WTC11 (cell line): Measurements from ENCODE around the gene FAM169A. TPM values are rescaled to one million over a fixed set of nuclear protein-coding genes. Genes with fewer than 3 reads are reported as not detected.

Experiments
- ATAC-seq: fragments of 200-7000 bp; cut with Tn5 transposase; 2 replicates; pipeline ENCODE4 v1.10.0; 2021; ENCODE audit warnings: mild to moderate bottlenecking, moderate library complexity
- CTCF ChIA-PET: fragments of 300-600 bp; sonication (Branson Sonifier 250); formaldehyde crosslinking; loops from one replicate; lab custom pipeline; 2021; ENCODE audit warnings: antibody characterized with exemption; lab: Charles Lee
- POLR2A ChIA-PET: fragments of 350-600 bp; sonication (Branson Sonifier 250); formaldehyde crosslinking; loops from one replicate; lab custom pipeline; 2021; ENCODE audit warnings: antibody characterized with exemption; lab: Charles Lee
- DNase-seq: peaks from one replicate; pipeline ENCODE4 v3.0.0; 2021; ENCODE audit warnings: low spot score
- H3K27ac Mint-ChIP-seq: 2 replicates; pipeline ENCODE4 v1.8.0; 2021; ENCODE audit warnings: mixed read lengths
- H3K27me3 Mint-ChIP-seq: 2 replicates; pipeline ENCODE4 v1.8.0; 2021; ENCODE audit warnings: low read depth, mild to moderate bottlenecking, moderate library complexity, mixed read lengths
- H3K36me3 Mint-ChIP-seq: 2 replicates; pipeline ENCODE4 v1.8.0; 2021; ENCODE audit warnings: mixed read lengths
- H3K4me1 Mint-ChIP-seq: 2 replicates; pipeline ENCODE4 v1.8.0; 2022; ENCODE audit warnings: mixed read lengths
- H3K4me3 Mint-ChIP-seq: 2 replicates; pipeline ENCODE4 v1.8.0; 2021; ENCODE audit warnings: mild to moderate bottlenecking, moderate library complexity, mixed read lengths
- H3K9me3 Mint-ChIP-seq: 2 replicates; pipeline ENCODE4 v1.8.0; 2021; ENCODE audit warnings: mixed read lengths
- ATF1 ChIP-seq: sonication (generic); formaldehyde crosslinking; IDR thresholded peaks from 2 replicates; pipeline ENCODE4 v1.8.1; 2023; ENCODE audit warnings: mild to moderate bottlenecking, moderate library complexity, missing genetic modification reagents
- GABPB1 ChIP-seq: sonication (generic); formaldehyde crosslinking; IDR thresholded peaks from 2 replicates; pipeline ENCODE4 v1.8.1; 2023; ENCODE audit warnings: mild to moderate bottlenecking, missing genetic modification reagents
- SMAD3 ChIP-seq: sonication (generic); formaldehyde crosslinking; IDR thresholded peaks from 2 replicates; pipeline ENCODE4 v1.8.0; 2022; ENCODE audit warnings: missing genetic modification reagents, mild to moderate bottlenecking, borderline replicate concordance
- SMAD4 ChIP-seq: sonication (generic); formaldehyde crosslinking; IDR thresholded peaks from 2 replicates; pipeline ENCODE4 v1.8.0; 2022; ENCODE audit warnings: mild to moderate bottlenecking, missing genetic modification reagents
- SOX15 ChIP-seq: fragments of 250-450 bp; sonication (Bioruptor Pico); IDR thresholded peaks from 2 replicates; pipeline ENCODE4 v1.9.0; 2021; ENCODE audit warnings: mild to moderate bottlenecking
- TEAD4 ChIP-seq: sonication (generic); formaldehyde crosslinking; IDR thresholded peaks from 2 replicates; pipeline ENCODE4 v1.8.0; 2022; ENCODE audit warnings: mild to moderate bottlenecking, missing genetic modification reagents
- ZNF138 ChIP-seq: sonication (generic); formaldehyde crosslinking; conservative IDR thresholded peaks from 2 replicates; pipeline ENCODE4 v1.8.1; 2022; ENCODE audit warnings: mild to moderate bottlenecking, moderate library complexity, missing genetic modification reagents
- ZNF219 ChIP-seq: sonication (generic); formaldehyde crosslinking; IDR thresholded peaks from 2 replicates; pipeline ENCODE4 v1.8.0; 2023; ENCODE audit warnings: missing genetic modification reagents, mild to moderate bottlenecking, borderline replicate concordance
- total RNA-seq: library from RNA; stranded (reverse); gene quantifications from 3 replicates; pipeline ENCODE4 v1.2.3, GENCODE V29; 2021
- TF ChIP-seq, protein P1 (sequence below): sonication (generic); formaldehyde crosslinking; IDR thresholded peaks from 2 replicates; pipeline ENCODE4 v1.8.1; 2022; ENCODE audit warnings: low read depth, missing genetic modification reagents, borderline replicate concordance
- TF ChIP-seq, protein P2 (sequence below): fragments of 250-450 bp; sonication (Bioruptor Pico); IDR thresholded peaks from 2 replicates; pipeline ENCODE4 v1.8.0; 2021; ENCODE audit warnings: mild to moderate bottlenecking
- TF ChIP-seq, protein P3 (sequence below): fragments of 250-450 bp; sonication (Bioruptor Pico); IDR thresholded peaks from 2 replicates; pipeline ENCODE4 v2.1.2; 2022; ENCODE audit warnings: mild to moderate bottlenecking, moderate library complexity
- TF ChIP-seq, protein P4 (sequence below): sonication (generic); formaldehyde crosslinking; IDR thresholded peaks from 2 replicates; pipeline ENCODE4 v1.8.1; 2022; ENCODE audit warnings: mild to moderate bottlenecking, moderate library complexity, missing genetic modification reagents
- TF ChIP-seq, protein P5 (sequence below): sonication (generic); formaldehyde crosslinking; IDR thresholded peaks from 2 replicates; pipeline ENCODE4 v1.8.1; 2023; ENCODE audit warnings: mild to moderate bottlenecking, missing genetic modification reagents
- TF ChIP-seq, protein P6 (sequence below): sonication (generic); formaldehyde crosslinking; IDR thresholded peaks from 2 replicates; pipeline ENCODE4 v1.8.1; 2023; ENCODE audit warnings: mild to moderate bottlenecking, missing genetic modification reagents, moderate library complexity
- TF ChIP-seq, protein P7 (sequence below): sonication (generic); formaldehyde crosslinking; conservative IDR thresholded peaks from 2 replicates; pipeline ENCODE4 v1.8.1; 2023; ENCODE audit warnings: mild to moderate bottlenecking, low read depth, missing genetic modification reagents, moderate library complexity
- TF ChIP-seq, protein P8 (sequence below): fragments of 250-450 bp; sonication (Bioruptor Pico); IDR thresholded peaks from 2 replicates; pipeline ENCODE4 v1.9.0; 2021; ENCODE audit warnings: moderate library complexity, mild to moderate bottlenecking, inconsistent platforms, borderline replicate concordance

FAM169A gene
- total RNA-seq, 1 experiment from 2014 or later: 69.1 TPM

DNA sequence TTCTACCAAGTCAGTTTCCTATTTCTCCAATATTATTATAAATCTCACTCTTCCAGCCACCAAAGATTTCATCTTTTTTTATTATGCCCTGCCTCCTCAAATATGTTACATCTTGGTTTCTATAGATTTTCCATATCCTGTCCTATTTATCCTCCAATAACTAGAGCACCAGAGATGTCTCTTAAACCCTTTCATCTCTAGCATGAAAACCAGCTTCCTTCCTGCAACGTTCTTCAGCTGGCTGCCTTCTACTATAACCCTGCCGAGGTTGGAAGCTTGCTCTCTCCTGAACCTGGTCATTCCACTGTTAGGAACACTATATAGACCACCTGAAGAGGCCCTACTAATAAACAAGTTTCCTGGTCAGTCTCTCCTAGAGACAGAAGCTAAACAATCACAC is 27.9 kb downstream of the FAM169A start:
- Mint-ChIP-seq H3K4me1 (peaks cover 48% of the 10 kb centered on the region), H3K27me3 (no peaks in the 10 kb centered on the region), H3K4me3 (no peak overlapping the region), H3K27ac (peak overlapping the region; percentile 40; the same call in 1 of the 2 replicates), H3K36me3 (peaks cover 38% of the 10 kb centered on the region), H3K9me3 (no peaks in the 10 kb centered on the region)
- TF ChIP-seq, protein P1, sequence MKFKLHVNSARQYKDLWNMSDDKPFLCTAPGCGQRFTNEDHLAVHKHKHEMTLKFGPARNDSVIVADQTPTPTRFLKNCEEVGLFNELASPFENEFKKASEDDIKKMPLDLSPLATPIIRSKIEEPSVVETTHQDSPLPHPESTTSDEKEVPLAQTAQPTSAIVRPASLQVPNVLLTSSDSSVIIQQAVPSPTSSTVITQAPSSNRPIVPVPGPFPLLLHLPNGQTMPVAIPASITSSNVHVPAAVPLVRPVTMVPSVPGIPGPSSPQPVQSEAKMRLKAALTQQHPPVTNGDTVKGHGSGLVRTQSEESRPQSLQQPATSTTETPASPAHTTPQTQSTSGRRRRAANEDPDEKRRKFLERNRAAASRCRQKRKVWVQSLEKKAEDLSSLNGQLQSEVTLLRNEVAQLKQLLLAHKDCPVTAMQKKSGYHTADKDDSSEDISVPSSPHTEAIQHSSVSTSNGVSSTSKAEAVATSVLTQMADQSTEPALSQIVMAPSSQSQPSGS (CRISPR knock-in tag): no peak
- TF ChIP-seq ZNF138 (CRISPR knock-in tag) (no peak), SOX15 (CRISPR knock-in tag) (no peak), GABPB1 (no peak)
- TF ChIP-seq, protein P2, sequence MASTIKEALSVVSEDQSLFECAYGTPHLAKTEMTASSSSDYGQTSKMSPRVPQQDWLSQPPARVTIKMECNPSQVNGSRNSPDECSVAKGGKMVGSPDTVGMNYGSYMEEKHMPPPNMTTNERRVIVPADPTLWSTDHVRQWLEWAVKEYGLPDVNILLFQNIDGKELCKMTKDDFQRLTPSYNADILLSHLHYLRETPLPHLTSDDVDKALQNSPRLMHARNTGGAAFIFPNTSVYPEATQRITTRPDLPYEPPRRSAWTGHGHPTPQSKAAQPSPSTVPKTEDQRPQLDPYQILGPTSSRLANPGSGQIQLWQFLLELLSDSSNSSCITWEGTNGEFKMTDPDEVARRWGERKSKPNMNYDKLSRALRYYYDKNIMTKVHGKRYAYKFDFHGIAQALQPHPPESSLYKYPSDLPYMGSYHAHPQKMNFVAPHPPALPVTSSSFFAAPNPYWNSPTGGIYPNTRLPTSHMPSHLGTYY: no peak
- TF ChIP-seq, protein P3, sequence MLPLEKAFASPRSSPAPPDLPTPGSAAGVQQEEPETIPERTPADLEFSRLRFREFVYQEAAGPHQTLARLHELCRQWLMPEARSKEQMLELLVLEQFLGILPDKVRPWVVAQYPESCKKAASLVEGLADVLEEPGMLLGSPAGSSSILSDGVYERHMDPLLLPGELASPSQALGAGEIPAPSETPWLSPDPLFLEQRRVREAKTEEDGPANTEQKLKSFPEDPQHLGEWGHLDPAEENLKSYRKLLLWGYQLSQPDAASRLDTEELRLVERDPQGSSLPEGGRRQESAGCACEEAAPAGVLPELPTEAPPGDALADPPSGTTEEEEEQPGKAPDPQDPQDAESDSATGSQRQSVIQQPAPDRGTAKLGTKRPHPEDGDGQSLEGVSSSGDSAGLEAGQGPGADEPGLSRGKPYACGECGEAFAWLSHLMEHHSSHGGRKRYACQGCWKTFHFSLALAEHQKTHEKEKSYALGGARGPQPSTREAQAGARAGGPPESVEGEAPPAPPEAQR (CRISPR knock-in tag): no peak
- TF ChIP-seq, protein P4, sequence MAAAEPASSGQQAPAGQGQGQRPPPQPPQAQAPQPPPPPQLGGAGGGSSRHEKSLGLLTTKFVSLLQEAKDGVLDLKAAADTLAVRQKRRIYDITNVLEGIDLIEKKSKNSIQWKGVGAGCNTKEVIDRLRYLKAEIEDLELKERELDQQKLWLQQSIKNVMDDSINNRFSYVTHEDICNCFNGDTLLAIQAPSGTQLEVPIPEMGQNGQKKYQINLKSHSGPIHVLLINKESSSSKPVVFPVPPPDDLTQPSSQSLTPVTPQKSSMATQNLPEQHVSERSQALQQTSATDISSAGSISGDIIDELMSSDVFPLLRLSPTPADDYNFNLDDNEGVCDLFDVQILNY (CRISPR knock-in tag): no peak
- ATAC-seq (no peak), DNase-seq (no peak)
- POLR2A ChIA-PET: no interaction called here
- CTCF ChIA-PET: no interaction called here

DNA sequence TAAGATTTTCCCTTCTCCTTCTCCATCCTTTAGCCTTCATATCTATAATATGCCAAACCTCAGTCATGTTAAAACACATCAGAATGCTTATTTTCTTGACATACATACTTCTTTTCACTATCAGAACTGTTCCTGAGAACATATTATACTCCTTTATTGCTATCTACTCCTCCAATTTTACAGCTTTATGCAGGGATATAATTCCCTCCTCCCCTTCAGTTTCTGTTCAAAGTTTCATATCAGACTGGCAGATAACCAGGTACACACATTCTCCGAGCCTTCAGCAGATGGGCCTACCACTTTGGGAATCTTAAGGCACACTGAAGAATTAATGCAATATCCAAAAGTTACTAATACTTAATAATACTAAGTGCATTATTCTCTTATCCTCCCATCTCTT is 29.1 kb downstream of the FAM169A start:
- ChIA-PET CTCF (no interaction called here), POLR2A (interaction anchor here (0.7 kb wide), 1 partner anchor 28 kb away, joined by 4 read pairs; no protein-coding TSS in a partner anchor)
- DNase-seq (no peak), ATAC-seq (no peak)
- H3K27ac Mint-ChIP-seq: 0 out of 2 replicates have a peak overlapping the region, but pooled peaks have one; percentile 17
- no peaks in the 10 kb centered on the region for H3K27me3 Mint-ChIP-seq
- no peak for TF ChIP-seq SMAD4
- no peak for TF ChIP-seq TEAD4 (CRISPR knock-in tag)
- TF ChIP-seq, protein P5, sequence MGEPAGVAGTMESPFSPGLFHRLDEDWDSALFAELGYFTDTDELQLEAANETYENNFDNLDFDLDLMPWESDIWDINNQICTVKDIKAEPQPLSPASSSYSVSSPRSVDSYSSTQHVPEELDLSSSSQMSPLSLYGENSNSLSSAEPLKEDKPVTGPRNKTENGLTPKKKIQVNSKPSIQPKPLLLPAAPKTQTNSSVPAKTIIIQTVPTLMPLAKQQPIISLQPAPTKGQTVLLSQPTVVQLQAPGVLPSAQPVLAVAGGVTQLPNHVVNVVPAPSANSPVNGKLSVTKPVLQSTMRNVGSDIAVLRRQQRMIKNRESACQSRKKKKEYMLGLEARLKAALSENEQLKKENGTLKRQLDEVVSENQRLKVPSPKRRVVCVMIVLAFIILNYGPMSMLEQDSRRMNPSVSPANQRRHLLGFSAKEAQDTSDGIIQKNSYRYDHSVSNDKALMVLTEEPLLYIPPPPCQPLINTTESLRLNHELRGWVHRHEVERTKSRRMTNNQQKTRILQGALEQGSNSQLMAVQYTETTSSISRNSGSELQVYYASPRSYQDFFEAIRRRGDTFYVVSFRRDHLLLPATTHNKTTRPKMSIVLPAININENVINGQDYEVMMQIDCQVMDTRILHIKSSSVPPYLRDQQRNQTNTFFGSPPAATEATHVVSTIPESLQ (CRISPR knock-in tag): no peak
- no peak for TF ChIP-seq ZNF219 (CRISPR knock-in tag)
- no peak for TF ChIP-seq SMAD3 (CRISPR knock-in tag)
- TF ChIP-seq, protein P6, sequence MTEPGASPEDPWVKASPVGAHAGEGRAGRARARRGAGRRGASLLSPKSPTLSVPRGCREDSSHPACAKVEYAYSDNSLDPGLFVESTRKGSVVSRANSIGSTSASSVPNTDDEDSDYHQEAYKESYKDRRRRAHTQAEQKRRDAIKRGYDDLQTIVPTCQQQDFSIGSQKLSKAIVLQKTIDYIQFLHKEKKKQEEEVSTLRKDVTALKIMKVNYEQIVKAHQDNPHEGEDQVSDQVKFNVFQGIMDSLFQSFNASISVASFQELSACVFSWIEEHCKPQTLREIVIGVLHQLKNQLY (CRISPR knock-in tag): no peak
- TF ChIP-seq, protein P4 (CRISPR knock-in tag): no peak
- TF ChIP-seq, protein P7, sequence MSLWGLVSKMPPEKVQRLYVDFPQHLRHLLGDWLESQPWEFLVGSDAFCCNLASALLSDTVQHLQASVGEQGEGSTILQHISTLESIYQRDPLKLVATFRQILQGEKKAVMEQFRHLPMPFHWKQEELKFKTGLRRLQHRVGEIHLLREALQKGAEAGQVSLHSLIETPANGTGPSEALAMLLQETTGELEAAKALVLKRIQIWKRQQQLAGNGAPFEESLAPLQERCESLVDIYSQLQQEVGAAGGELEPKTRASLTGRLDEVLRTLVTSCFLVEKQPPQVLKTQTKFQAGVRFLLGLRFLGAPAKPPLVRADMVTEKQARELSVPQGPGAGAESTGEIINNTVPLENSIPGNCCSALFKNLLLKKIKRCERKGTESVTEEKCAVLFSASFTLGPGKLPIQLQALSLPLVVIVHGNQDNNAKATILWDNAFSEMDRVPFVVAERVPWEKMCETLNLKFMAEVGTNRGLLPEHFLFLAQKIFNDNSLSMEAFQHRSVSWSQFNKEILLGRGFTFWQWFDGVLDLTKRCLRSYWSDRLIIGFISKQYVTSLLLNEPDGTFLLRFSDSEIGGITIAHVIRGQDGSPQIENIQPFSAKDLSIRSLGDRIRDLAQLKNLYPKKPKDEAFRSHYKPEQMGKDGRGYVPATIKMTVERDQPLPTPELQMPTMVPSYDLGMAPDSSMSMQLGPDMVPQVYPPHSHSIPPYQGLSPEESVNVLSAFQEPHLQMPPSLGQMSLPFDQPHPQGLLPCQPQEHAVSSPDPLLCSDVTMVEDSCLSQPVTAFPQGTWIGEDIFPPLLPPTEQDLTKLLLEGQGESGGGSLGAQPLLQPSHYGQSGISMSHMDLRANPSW (CRISPR knock-in tag): no peak
- TF ChIP-seq SOX15 (CRISPR knock-in tag): no peak
- TF ChIP-seq, protein P8, sequence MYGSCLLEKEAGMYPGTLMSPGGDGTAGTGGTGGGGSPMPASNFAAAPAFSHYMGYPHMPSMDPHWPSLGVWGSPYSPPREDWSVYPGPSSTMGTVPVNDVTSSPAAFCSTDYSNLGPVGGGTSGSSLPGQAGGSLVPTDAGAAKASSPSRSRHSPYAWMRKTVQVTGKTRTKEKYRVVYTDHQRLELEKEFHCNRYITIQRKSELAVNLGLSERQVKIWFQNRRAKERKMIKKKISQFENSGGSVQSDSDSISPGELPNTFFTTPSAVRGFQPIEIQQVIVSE (CRISPR knock-in tag): no peak
- no peak for TF ChIP-seq ATF1
- H3K36me3 Mint-ChIP-seq: peaks cover 38% of the 10 kb centered on the region
- H3K4me1 Mint-ChIP-seq: peaks cover 47% of the 10 kb centered on the region
- no peak overlapping the region for H3K4me3 Mint-ChIP-seq
- no peaks in the 10 kb centered on the region for H3K9me3 Mint-ChIP-seq
